GM12878 (cell line): ENCODE results near the gene RPRD1B.

Experiments used
- EP300 ChIP-seq, 2 experiments: fragments of 150-350 bp in 1 of 2; IDR thresholded peaks; 2 replicates each; pipeline ENCODE4 v1.6.1; 2011 to 2012; ENCODE audit warnings: low read depth in 2 of 2, low read length in 2 of 2, borderline replicate concordance in 1 of 2, improper control_type of control experiment in 1 of 2, inconsistent platforms in 1 of 2; ENCODE audit not compliant: control insufficient read depth in 1 of 2
- EZH2 ChIP-seq: IDR thresholded peaks from 2 replicates; pipeline ENCODE4 v1.6.1; 2012; ENCODE audit warnings: low read depth, mild to moderate bottlenecking, control low read depth, inconsistent platforms, low read length, borderline replicate concordance; ENCODE audit not compliant: control insufficient read depth
- NFXL1 ChIP-seq: fragments of 450-650 bp; IDR thresholded peaks from 2 replicates; pipeline ENCODE4 v1.6.1; 2017; ENCODE audit warnings: antibody characterized with exemption, mild to moderate bottlenecking, borderline replicate concordance
- POLR2A ChIP-seq: IDR thresholded peaks from 2 replicates; pipeline ENCODE4 v1.6.1; 2011; ENCODE audit warnings: low read depth, mild to moderate bottlenecking, low read length
- RAD21 ChIP-seq: IDR thresholded peaks from 2 replicates; pipeline ENCODE4 v1.6.1; 2011; ENCODE audit warnings: mild to moderate bottlenecking, low read depth, low read length, moderate library complexity; ENCODE audit not compliant: insufficient read depth
- TF ChIP-seq, protein P1 (sequence below): IDR thresholded peaks from 2 replicates; pipeline ENCODE4 v1.6.1; 2012; ENCODE audit warnings: mild to moderate bottlenecking, low read depth, low read length
- TF ChIP-seq, protein P2 (sequence below): fragments of 450-650 bp; IDR thresholded peaks from 2 replicates; pipeline ENCODE4 v1.6.1; 2014; ENCODE audit warnings: mild to moderate bottlenecking
- TF ChIP-seq, protein P3 (sequence below), 3 experiments: IDR thresholded peaks in 2 of 3; conservative IDR thresholded peaks in 1 of 3; 2 replicates each; pipeline ENCODE4 v1.5.1; 2011; ENCODE audit warnings: low read depth in 3 of 3, low read length in 3 of 3, mild to moderate bottlenecking in 3 of 3, control low read depth in 2 of 3, moderate library complexity in 2 of 3, inconsistent platforms in 1 of 3, mixed read lengths in 1 of 3; ENCODE audit not compliant: control insufficient read depth in 2 of 3, insufficient read depth in 1 of 3; ENCODE audit errors: extremely low read depth in 1 of 3

DNA sequence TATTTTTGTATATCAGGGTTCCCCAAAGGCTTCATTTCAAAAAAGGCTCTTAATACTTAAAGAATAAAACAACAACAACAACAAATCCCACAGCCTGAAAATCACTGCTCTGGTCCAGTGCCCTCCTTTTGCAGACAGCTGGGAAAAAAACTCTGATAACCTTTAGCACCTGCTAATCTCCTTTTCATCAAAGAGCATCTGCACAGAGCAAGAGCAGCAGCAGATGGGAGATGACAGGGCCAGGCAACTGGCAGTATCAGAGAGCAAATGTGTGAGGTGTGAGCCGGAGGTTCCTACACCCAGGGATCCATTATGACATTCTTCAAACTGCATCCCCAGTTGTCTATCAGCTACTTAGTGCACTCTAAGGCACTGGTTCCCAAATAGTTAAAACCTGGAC is 26.0 kb upstream of the RPRD1B start:
- no peak for TF ChIP-seq POLR2A
- TF ChIP-seq, protein P1, sequence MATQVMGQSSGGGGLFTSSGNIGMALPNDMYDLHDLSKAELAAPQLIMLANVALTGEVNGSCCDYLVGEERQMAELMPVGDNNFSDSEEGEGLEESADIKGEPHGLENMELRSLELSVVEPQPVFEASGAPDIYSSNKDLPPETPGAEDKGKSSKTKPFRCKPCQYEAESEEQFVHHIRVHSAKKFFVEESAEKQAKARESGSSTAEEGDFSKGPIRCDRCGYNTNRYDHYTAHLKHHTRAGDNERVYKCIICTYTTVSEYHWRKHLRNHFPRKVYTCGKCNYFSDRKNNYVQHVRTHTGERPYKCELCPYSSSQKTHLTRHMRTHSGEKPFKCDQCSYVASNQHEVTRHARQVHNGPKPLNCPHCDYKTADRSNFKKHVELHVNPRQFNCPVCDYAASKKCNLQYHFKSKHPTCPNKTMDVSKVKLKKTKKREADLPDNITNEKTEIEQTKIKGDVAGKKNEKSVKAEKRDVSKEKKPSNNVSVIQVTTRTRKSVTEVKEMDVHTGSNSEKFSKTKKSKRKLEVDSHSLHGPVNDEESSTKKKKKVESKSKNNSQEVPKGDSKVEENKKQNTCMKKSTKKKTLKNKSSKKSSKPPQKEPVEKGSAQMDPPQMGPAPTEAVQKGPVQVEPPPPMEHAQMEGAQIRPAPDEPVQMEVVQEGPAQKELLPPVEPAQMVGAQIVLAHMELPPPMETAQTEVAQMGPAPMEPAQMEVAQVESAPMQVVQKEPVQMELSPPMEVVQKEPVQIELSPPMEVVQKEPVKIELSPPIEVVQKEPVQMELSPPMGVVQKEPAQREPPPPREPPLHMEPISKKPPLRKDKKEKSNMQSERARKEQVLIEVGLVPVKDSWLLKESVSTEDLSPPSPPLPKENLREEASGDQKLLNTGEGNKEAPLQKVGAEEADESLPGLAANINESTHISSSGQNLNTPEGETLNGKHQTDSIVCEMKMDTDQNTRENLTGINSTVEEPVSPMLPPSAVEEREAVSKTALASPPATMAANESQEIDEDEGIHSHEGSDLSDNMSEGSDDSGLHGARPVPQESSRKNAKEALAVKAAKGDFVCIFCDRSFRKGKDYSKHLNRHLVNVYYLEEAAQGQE, result no peak
- no peak for TF ChIP-seq RAD21
- TF ChIP-seq EP300 (IDR thresholded peaks at IDR 0.05; ENCODE audit: borderline replicate concordance in 1 of 2, control insufficient read depth in 1 of 2, low read depth in 2 of 2, low read length in 2 of 2), result no peak
- TF ChIP-seq, protein P2, sequence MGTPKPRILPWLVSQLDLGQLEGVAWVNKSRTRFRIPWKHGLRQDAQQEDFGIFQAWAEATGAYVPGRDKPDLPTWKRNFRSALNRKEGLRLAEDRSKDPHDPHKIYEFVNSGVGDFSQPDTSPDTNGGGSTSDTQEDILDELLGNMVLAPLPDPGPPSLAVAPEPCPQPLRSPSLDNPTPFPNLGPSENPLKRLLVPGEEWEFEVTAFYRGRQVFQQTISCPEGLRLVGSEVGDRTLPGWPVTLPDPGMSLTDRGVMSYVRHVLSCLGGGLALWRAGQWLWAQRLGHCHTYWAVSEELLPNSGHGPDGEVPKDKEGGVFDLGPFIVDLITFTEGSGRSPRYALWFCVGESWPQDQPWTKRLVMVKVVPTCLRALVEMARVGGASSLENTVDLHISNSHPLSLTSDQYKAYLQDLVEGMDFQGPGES, result no peak
- no peak for TF ChIP-seq NFXL1
- TF ChIP-seq, protein P3, sequence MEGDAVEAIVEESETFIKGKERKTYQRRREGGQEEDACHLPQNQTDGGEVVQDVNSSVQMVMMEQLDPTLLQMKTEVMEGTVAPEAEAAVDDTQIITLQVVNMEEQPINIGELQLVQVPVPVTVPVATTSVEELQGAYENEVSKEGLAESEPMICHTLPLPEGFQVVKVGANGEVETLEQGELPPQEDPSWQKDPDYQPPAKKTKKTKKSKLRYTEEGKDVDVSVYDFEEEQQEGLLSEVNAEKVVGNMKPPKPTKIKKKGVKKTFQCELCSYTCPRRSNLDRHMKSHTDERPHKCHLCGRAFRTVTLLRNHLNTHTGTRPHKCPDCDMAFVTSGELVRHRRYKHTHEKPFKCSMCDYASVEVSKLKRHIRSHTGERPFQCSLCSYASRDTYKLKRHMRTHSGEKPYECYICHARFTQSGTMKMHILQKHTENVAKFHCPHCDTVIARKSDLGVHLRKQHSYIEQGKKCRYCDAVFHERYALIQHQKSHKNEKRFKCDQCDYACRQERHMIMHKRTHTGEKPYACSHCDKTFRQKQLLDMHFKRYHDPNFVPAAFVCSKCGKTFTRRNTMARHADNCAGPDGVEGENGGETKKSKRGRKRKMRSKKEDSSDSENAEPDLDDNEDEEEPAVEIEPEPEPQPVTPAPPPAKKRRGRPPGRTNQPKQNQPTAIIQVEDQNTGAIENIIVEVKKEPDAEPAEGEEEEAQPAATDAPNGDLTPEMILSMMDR (IDR thresholded peaks at IDR 0.05 in 2 of 3, conservative IDR thresholded peaks at IDR 0.05 in 1 of 3; ENCODE audit: control insufficient read depth in 2 of 3, extremely low read depth in 1 of 3, insufficient read depth in 1 of 3, low read depth in 3 of 3, low read length in 3 of 3), result no peak
- TF ChIP-seq EZH2, result no peak
